ENCODE data around the gene FBXL7. TPM values are rescaled to one million over a fixed set of nuclear protein-coding genes. Genes with fewer than 3 reads are reported as not detected.

Gene FBXL7
- total RNA-seq: 10 to 100 TPM; 16.1 to 22.2 (median 18.4) TPM
- polyA plus RNA-seq: 10.2 TPM
- long read RNA-seq, donor 1, partial matches to known transcripts: 0 of 13 reads
- long read RNA-seq, donor 1, other reads (novel, unspliced or antisense): 11 of 13 reads
- long read RNA-seq, donor 2, partial matches to known transcripts: 1 of 5 reads
- long read RNA-seq, donor 2, other reads (novel, unspliced or antisense): 3 of 5 reads
- long read RNA-seq, donor 3, partial matches to known transcripts: 0 of 13 reads
- long read RNA-seq, donor 3, other reads (novel, unspliced or antisense): 13 of 13 reads
- long read RNA-seq, donor 4, partial matches to known transcripts: 0 of 6 reads
- long read RNA-seq, donor 4, other reads (novel, unspliced or antisense): 4 of 6 reads

GRCh38 chr5:15499528-15500324 lies at the start of gene FBXL7:
FBXL7 (plus strand) TSS chr5:15500180.
- WGBS: 2% methylated on average over 60 of the region's 60 CpGs
- DNase-seq (peak; percentile 89 to 94 (median 94)), ATAC-seq (peak; percentile 91 to 93)
- H3K27me3 ChIP-seq (ENCODE audit: control insufficient read depth, insufficient read depth): no peaks in the 10 kb centered on the region
- peak within 1 kb of the TSS; percentile 76 for H3K27ac ChIP-seq (ENCODE audit: low read length)
- peaks cover 1% of the 10 kb centered on the region for H3K4me1 ChIP-seq (ENCODE audit: control insufficient read depth, insufficient read depth, low read length)
- intact Hi-C loops (cut with DNase I): loop anchor here in 1 of 4 donors (10.0 kb wide), 1 partner anchor 295 kb away; no protein-coding TSS in a partner anchor
- peak within 1 kb of the TSS; percentile 73 for H3K4me3 ChIP-seq (ENCODE audit: low read length)
- H3K9me3 ChIP-seq (ENCODE audit: control insufficient read depth, low read length): no peaks in the 10 kb centered on the region

- peak in 1 of 3 donors; percentile 32 for DNase-seq
- Histone ChIP-seq H3K27me3 (ENCODE audit: control insufficient read depth, insufficient read depth) (no peaks in the 10 kb centered on the region), H3K27ac (ENCODE audit: low read length) (no peak overlapping the region), H3K4me3 (ENCODE audit: low read length) (no peak overlapping the region), H3K4me1 (ENCODE audit: control insufficient read depth, insufficient read depth, low read length) (no peaks in the 10 kb centered on the region), H3K9me3 (ENCODE audit: control insufficient read depth, low read length) (no peaks in the 10 kb centered on the region)
- ATAC-seq: no peak
- intact Hi-C loops (cut with DNase I): no loop called here
- 95% methylated on average over 11 of the region's 11 CpGs for WGBS
Observed at GRCh38 chr5:15450473-15450872, 49.5 kb upstream of the FBXL7 start.

GRCh38 chr5:15450949-15451348 lies 49.0 kb upstream of the FBXL7 start:
- DNase-seq (no peak), ATAC-seq (no peak)
- intact Hi-C loops (cut with DNase I): no loop called here
- Histone ChIP-seq H3K27ac (ENCODE audit: low read length) (no peak overlapping the region), H3K27me3 (ENCODE audit: control insufficient read depth, insufficient read depth) (no peaks in the 10 kb centered on the region), H3K4me1 (ENCODE audit: control insufficient read depth, insufficient read depth, low read length) (no peaks in the 10 kb centered on the region), H3K4me3 (ENCODE audit: low read length) (no peak overlapping the region), H3K9me3 (ENCODE audit: control insufficient read depth, low read length) (no peaks in the 10 kb centered on the region)
- WGBS: 98% methylated on average over 4 of the region's 4 CpGs

- 61% methylated on average over 1 of the region's 1 CpG for WGBS
- Histone ChIP-seq H3K27ac (ENCODE audit: low read length) (no peak overlapping the region), H3K27me3 (ENCODE audit: control insufficient read depth, insufficient read depth) (no peaks in the 10 kb centered on the region), H3K4me1 (ENCODE audit: control insufficient read depth, insufficient read depth, low read length) (no peaks in the 10 kb centered on the region), H3K9me3 (ENCODE audit: control insufficient read depth, low read length) (peaks cover 2% of the 10 kb centered on the region), H3K4me3 (ENCODE audit: low read length) (no peak overlapping the region)
- intact Hi-C loops (cut with DNase I): no loop called here
- ATAC-seq (no peak), DNase-seq (no peak)
Observed at GRCh38 chr5:15452030-15452429, 48.0 kb upstream of the FBXL7 start.

GRCh38 chr5:15452781-15453180 lies 47.2 kb upstream of the FBXL7 start:
- ATAC-seq (no peak), DNase-seq (no peak)
- Histone ChIP-seq H3K27ac (ENCODE audit: low read length) (no peak overlapping the region), H3K9me3 (ENCODE audit: control insufficient read depth, low read length) (peaks cover 2% of the 10 kb centered on the region), H3K4me3 (ENCODE audit: low read length) (no peak overlapping the region), H3K27me3 (ENCODE audit: control insufficient read depth, insufficient read depth) (no peaks in the 10 kb centered on the region), H3K4me1 (ENCODE audit: control insufficient read depth, insufficient read depth, low read length) (no peaks in the 10 kb centered on the region)
- 44% methylated on average over 1 of the region's 1 CpG for WGBS
- intact Hi-C loops (cut with DNase I): no loop called here

- Histone ChIP-seq H3K4me1 (ENCODE audit: control insufficient read depth, insufficient read depth, low read length) (no peaks in the 10 kb centered on the region), H3K4me3 (ENCODE audit: low read length) (no peak overlapping the region), H3K9me3 (ENCODE audit: control insufficient read depth, low read length) (peaks cover 3% of the 10 kb centered on the region), H3K27ac (ENCODE audit: low read length) (no peak overlapping the region), H3K27me3 (ENCODE audit: control insufficient read depth, insufficient read depth) (no peaks in the 10 kb centered on the region)
- intact Hi-C loops (cut with DNase I): no loop called here
- ATAC-seq (no peak), DNase-seq (no peak)
- 82% methylated on average over 1 of the region's 1 CpG for WGBS
Observed at GRCh38 chr5:15459200-15459599, 40.8 kb upstream of the FBXL7 start.

- Histone ChIP-seq H3K4me3 (ENCODE audit: low read length) (no peak overlapping the region), H3K9me3 (ENCODE audit: control insufficient read depth, low read length) (no peaks in the 10 kb centered on the region), H3K27ac (ENCODE audit: low read length) (no peak overlapping the region), H3K27me3 (ENCODE audit: control insufficient read depth, insufficient read depth) (no peaks in the 10 kb centered on the region), H3K4me1 (ENCODE audit: control insufficient read depth, insufficient read depth, low read length) (no peaks in the 10 kb centered on the region)
- ATAC-seq (no peak), DNase-seq (no peak)
- intact Hi-C loops (cut with DNase I): no loop called here
- 52% methylated on average over 3 of the region's 3 CpGs for WGBS
Observed at GRCh38 chr5:15463231-15463980, 36.6 kb upstream of the FBXL7 start.

GRCh38 chr5:15472116-15472515 lies 27.9 kb upstream of the FBXL7 start:
- Histone ChIP-seq H3K4me3 (ENCODE audit: low read length) (no peak overlapping the region), H3K4me1 (ENCODE audit: control insufficient read depth, insufficient read depth, low read length) (no peaks in the 10 kb centered on the region), H3K27me3 (ENCODE audit: control insufficient read depth, insufficient read depth) (no peaks in the 10 kb centered on the region), H3K9me3 (ENCODE audit: control insufficient read depth, low read length) (peaks cover 3% of the 10 kb centered on the region), H3K27ac (ENCODE audit: low read length) (no peak overlapping the region)
- ATAC-seq: no peak
- intact Hi-C loops (cut with DNase I): loop anchor here in 1 of 4 donors (10.0 kb wide), 1 partner anchor 523 kb away; no protein-coding TSS in a partner anchor
- no peak for DNase-seq
- WGBS: 95% methylated on average over 8 of the region's 8 CpGs

GRCh38 chr5:15474143-15474719 lies 25.7 kb upstream of the FBXL7 start:
- H3K4me3 ChIP-seq (ENCODE audit: low read length): no peak overlapping the region
- ATAC-seq (no peak), DNase-seq (no peak)
- H3K4me1 ChIP-seq (ENCODE audit: control insufficient read depth, insufficient read depth, low read length): no peaks in the 10 kb centered on the region
- no peak overlapping the region for H3K27ac ChIP-seq (ENCODE audit: low read length)
- intact Hi-C loops (cut with DNase I): loop anchor here in 1 of 4 donors (10.0 kb wide), 1 partner anchor 521 kb away; no protein-coding TSS in a partner anchor
- H3K27me3 ChIP-seq (ENCODE audit: control insufficient read depth, insufficient read depth): no peaks in the 10 kb centered on the region
- peaks cover 3% of the 10 kb centered on the region for H3K9me3 ChIP-seq (ENCODE audit: control insufficient read depth, low read length)

GRCh38 chr5:15475367-15475766 lies 24.6 kb upstream of the FBXL7 start:
- 91% methylated on average over 7 of the region's 7 CpGs for WGBS
- H3K4me3 ChIP-seq (ENCODE audit: low read length): no peak overlapping the region
- no peak for DNase-seq
- intact Hi-C loops (cut with DNase I): loop anchor here in 1 of 4 donors (10.0 kb wide), 1 partner anchor 519 kb away; no protein-coding TSS in a partner anchor
- H3K27ac ChIP-seq (ENCODE audit: low read length): no peak overlapping the region
- no peaks in the 10 kb centered on the region for H3K4me1 ChIP-seq (ENCODE audit: control insufficient read depth, insufficient read depth, low read length)
- no peak for ATAC-seq
- H3K9me3 ChIP-seq (ENCODE audit: control insufficient read depth, low read length): no peaks in the 10 kb centered on the region
- no peaks in the 10 kb centered on the region for H3K27me3 ChIP-seq (ENCODE audit: control insufficient read depth, insufficient read depth)

Data from right cardiac atrium (tissue), 5 donors.